Smooth muscle cell (in vitro differentiated cells): ENCODE data around the gene ZNF396. TPM values are rescaled to one million over a fixed set of nuclear protein-coding genes. Genes with fewer than 3 reads are reported as not detected.

Experiments used
- DNase-seq: peaks from one replicate; lab custom pipeline; 2025; ENCODE audit not compliant: unreplicated experiment; lab: John Stamatoyannopoulos, UW
- H2AFZ ChIP-seq: fragments of 200-600 bp; sonication (generic); 2 replicates; pipeline ENCODE4 v1.6.0; 2016; ENCODE audit warnings: antibody characterized with exemption, low read depth, mild to moderate bottlenecking
- H3F3A ChIP-seq: fragments of 200-600 bp; sonication (generic); 2 replicates; pipeline ENCODE4 v1.6.0; 2017; ENCODE audit warnings: antibody characterized with exemption, low read depth
- H3K27ac ChIP-seq: fragments of 200-600 bp; sonication (generic); 2 replicates; pipeline ENCODE4 v1.5.1; 2016; ENCODE audit warnings: low read depth, mild to moderate bottlenecking
- H3K27me3 ChIP-seq: fragments of 200-600 bp; sonication (generic); 2 replicates; pipeline ENCODE4 v1.6.1; 2016; ENCODE audit warnings: low read depth, mild to moderate bottlenecking
- H3K36me3 ChIP-seq: fragments of 200-600 bp; sonication (generic); 2 replicates; pipeline ENCODE4 v1.5.1; 2016; ENCODE audit warnings: low read depth
- H3K4me1 ChIP-seq: fragments of 200-600 bp; sonication (generic); 2 replicates; pipeline ENCODE4 v1.5.1; 2016; ENCODE audit warnings: low read depth
- H3K4me2 ChIP-seq: fragments of 200-600 bp; sonication (generic); 2 replicates; pipeline ENCODE4 v1.6.0; 2016; ENCODE audit warnings: mild to moderate bottlenecking
- H3K4me3 ChIP-seq: fragments of 200-600 bp; sonication (generic); 2 replicates; pipeline ENCODE4 v1.5.1; 2016; ENCODE audit warnings: mild to moderate bottlenecking
- H3K79me2 ChIP-seq: fragments of 200-600 bp; sonication (generic); 2 replicates; pipeline ENCODE4 v1.6.0; 2016; ENCODE audit warnings: low read depth, mild to moderate bottlenecking
- H3K9ac ChIP-seq: fragments of 200-600 bp; sonication (generic); 2 replicates; pipeline ENCODE4 v1.6.0; 2016; ENCODE audit warnings: low read depth
- H3K9me3 ChIP-seq: fragments of 200-600 bp; sonication (generic); replicated peaks from 2 replicates; pipeline ENCODE4 v1.5.1; 2016; ENCODE audit warnings: low read depth
- H4K20me1 ChIP-seq: fragments of 200-600 bp; sonication (generic); 2 replicates; pipeline ENCODE4 v1.6.0; 2016; ENCODE audit warnings: low read depth
- CTCF ChIP-seq: fragments of 200-600 bp; sonication (generic); IDR thresholded peaks from 2 replicates; pipeline ENCODE4 v1.5.1; 2017; ENCODE audit warnings: borderline replicate concordance, mild to moderate bottlenecking, antibody characterized with exemption; ENCODE audit not compliant: insufficient read depth, poor library complexity, severe bottlenecking
- WGBS: methylation state at CpG from one replicate; pipeline ENCODE4 v1.1.7; 2016; ENCODE audit warnings: low lambda C conversion rate; 5-methylcytosine and 5-hydroxymethylcytosine counted together
- polyA plus RNA-seq: library from polyadenylated mRNA; unstranded; fragments of >200 nt; fragmentation: Nextera tagmentation; extraction: Ambion mirVana; gene quantifications from 2 replicates; pipeline ENCODE4 v1.2.1, GENCODE V29; 2016
- total RNA-seq: library from RNA; depleted of rRNA; stranded (reverse); fragments of >200 nt; gene quantifications from 2 replicates; pipeline ENCODE4 v1.2.3, GENCODE V29; 2014

ZNF396 gene
- total and polyA plus RNA-seq, 2 experiments from 2014 or later, result 1.9 to 2.0 TPM

- Histone ChIP-seq H4K20me1 (no peaks in the 10 kb centered on the region), H3K27me3 (no peaks in the 10 kb centered on the region), H3K4me3 (no peak overlapping the region), H3F3A (peaks cover 6% of the 10 kb centered on the region), H3K79me2 (no peaks in the 10 kb centered on the region), H3K4me2 (no peak overlapping the region), H3K9me3 (no peaks in the 10 kb centered on the region), H3K27ac (no peak overlapping the region), H3K9ac (no peak overlapping the region), H2AFZ (no peak overlapping the region), H3K36me3 (no peaks in the 10 kb centered on the region), H3K4me1 (no peaks in the 10 kb centered on the region)
- no peak for DNase-seq
- no peak for TF ChIP-seq CTCF
- WGBS, result 95% methylated on average over 4 of the region's 4 CpGs
These were observed 2.4 kb downstream of the ZNF396 start for GRCh38 chr18:35374708-35375107.

GRCh38 chr18:35371412-35372195 is 5.5 kb downstream of the ZNF396 start:
- Histone ChIP-seq H4K20me1 (no peaks in the 10 kb centered on the region), H3K36me3 (no peaks in the 10 kb centered on the region), H3K4me3 (no peak overlapping the region), H3F3A (no peaks in the 10 kb centered on the region), H3K27ac (no peak overlapping the region), H3K4me1 (no peaks in the 10 kb centered on the region), H2AFZ (no peak overlapping the region), H3K79me2 (no peaks in the 10 kb centered on the region), H3K9me3 (no peaks in the 10 kb centered on the region), H3K4me2 (no peak overlapping the region), H3K27me3 (no peaks in the 10 kb centered on the region), H3K9ac (no peak overlapping the region)
- TF ChIP-seq CTCF, result no peak
- WGBS, result 91% methylated on average over 1 of the region's 1 CpG
- DNase-seq, result no peak

- Histone ChIP-seq H3K4me1 (no peaks in the 10 kb centered on the region), H3K9ac (no peak overlapping the region), H3K27me3 (no peaks in the 10 kb centered on the region), H3K4me3 (no peak overlapping the region), H3K27ac (no peak overlapping the region), H3K79me2 (no peaks in the 10 kb centered on the region), H3K9me3 (no peaks in the 10 kb centered on the region), H3F3A (no peaks in the 10 kb centered on the region), H3K4me2 (no peak overlapping the region), H4K20me1 (no peaks in the 10 kb centered on the region), H3K36me3 (no peaks in the 10 kb centered on the region), H2AFZ (no peak overlapping the region)
- no peak for TF ChIP-seq CTCF
- no peak for DNase-seq
- 92% methylated on average over 6 of the region's 6 CpGs for WGBS
These were observed 8.0 kb downstream of the ZNF396 start for GRCh38 chr18:35369126-35369525.

- no peak overlapping the region for H3K27ac ChIP-seq
- no peak for DNase-seq
These were observed 8.5 kb downstream of the ZNF396 start for GRCh38 chr18:35368595-35368994.

More at GRCh38 chr18:35368595-35368994, 8.5 kb downstream of the ZNF396 start:
- no peaks in the 10 kb centered on the region for H3K79me2 ChIP-seq
- H3K27me3 ChIP-seq, result no peaks in the 10 kb centered on the region
- H2AFZ ChIP-seq, result no peak overlapping the region
- no peaks in the 10 kb centered on the region for H3K36me3 ChIP-seq
- H3K4me2 ChIP-seq, result no peak overlapping the region
- no peaks in the 10 kb centered on the region for H3F3A ChIP-seq
- H3K9me3 ChIP-seq, result no peaks in the 10 kb centered on the region
- H3K9ac ChIP-seq, result no peak overlapping the region
- 94% methylated on average over 6 of the region's 6 CpGs for WGBS
- TF ChIP-seq CTCF, result no peak
- no peak overlapping the region for H3K4me3 ChIP-seq
- no peaks in the 10 kb centered on the region for H3K4me1 ChIP-seq
- H4K20me1 ChIP-seq, result no peaks in the 10 kb centered on the region
